ENCODE results near the gene MAEL.

MAEL gene

DNA sequence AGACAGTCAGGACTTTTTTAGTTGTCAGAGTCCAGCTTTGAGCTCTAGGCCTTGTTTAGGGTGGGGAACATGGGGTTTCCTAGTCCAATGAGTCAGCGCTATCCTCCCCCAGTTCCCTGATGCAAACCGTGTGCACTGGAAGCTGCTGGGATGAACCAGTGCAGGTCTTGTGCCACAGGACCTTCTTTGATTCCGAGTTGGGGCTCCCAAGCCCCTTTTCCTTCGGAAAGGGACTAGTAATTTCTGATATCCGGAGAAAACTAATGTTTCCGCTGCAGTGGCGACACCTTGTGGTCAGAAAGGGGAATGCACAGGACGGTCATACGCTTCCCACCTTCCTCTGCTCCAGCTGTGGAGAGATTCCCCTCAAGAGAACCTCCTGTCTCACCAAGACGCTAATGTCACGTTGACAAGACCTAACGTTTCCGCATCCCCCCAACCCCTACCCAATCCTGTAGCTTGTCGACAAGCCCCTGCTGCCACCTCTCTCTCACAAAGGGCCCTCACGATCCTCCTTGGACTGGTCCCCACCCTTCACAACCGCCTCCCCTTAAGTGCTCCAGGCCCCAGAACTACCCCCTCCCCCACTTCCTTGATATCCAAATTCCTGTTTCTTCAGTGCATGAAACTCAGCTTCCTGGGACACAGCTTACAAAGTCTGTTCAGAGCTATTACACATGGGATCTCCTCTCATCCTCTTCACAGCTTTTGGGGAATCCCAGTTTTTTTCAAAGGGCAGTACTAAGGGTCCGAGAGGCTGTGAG, 70.1 kb downstream of the MAEL start:
- Histone ChIP-seq H3K4me3 (ENCODE audit: severe bottlenecking) (no peak overlapping the region), H3K36me3 (ENCODE audit: low read depth) (no peaks in the 10 kb centered on the region), H3K27me3 (ENCODE audit: insufficient read depth, poor library complexity, severe bottlenecking) (no peaks in the 10 kb centered on the region), H3K9me3 (ENCODE audit: severe bottlenecking) (no peaks in the 10 kb centered on the region), H3K27ac (ENCODE audit: poor library complexity, severe bottlenecking) (no peak overlapping the region), H3K4me1 (ENCODE audit: insufficient read depth, poor library complexity, severe bottlenecking) (no peaks in the 10 kb centered on the region)
- DNase-seq (ENCODE audit: low spot score) (no peak), ATAC-seq (ENCODE audit: low read depth) (peak; percentile 43)
- TF ChIP-seq, protein P1, sequence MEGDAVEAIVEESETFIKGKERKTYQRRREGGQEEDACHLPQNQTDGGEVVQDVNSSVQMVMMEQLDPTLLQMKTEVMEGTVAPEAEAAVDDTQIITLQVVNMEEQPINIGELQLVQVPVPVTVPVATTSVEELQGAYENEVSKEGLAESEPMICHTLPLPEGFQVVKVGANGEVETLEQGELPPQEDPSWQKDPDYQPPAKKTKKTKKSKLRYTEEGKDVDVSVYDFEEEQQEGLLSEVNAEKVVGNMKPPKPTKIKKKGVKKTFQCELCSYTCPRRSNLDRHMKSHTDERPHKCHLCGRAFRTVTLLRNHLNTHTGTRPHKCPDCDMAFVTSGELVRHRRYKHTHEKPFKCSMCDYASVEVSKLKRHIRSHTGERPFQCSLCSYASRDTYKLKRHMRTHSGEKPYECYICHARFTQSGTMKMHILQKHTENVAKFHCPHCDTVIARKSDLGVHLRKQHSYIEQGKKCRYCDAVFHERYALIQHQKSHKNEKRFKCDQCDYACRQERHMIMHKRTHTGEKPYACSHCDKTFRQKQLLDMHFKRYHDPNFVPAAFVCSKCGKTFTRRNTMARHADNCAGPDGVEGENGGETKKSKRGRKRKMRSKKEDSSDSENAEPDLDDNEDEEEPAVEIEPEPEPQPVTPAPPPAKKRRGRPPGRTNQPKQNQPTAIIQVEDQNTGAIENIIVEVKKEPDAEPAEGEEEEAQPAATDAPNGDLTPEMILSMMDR (IDR thresholded peaks at IDR 0.05; ENCODE audit: poor library complexity, severe bottlenecking): peak; percentile 91

DNA sequence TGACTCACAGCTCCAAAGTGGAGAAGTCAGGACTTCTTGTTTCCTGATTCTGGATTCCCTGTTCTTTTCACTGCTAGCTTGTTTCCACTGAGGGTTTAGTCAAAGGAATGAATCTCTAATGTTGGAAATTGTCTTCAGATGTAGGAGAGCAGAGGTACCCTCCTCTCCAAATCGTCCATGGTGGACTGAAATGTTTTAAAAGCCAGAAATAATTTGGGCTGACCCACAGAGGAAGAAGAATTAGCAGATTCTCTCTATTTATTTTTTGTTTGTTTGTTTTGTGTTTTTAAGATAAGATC, 70.7 kb downstream of the MAEL start:
- DNase-seq (ENCODE audit: low spot score) (no peak), ATAC-seq (ENCODE audit: low read depth) (no peak)
- Histone ChIP-seq H3K27ac (ENCODE audit: poor library complexity, severe bottlenecking) (no peak overlapping the region), H3K4me3 (ENCODE audit: severe bottlenecking) (no peak overlapping the region), H3K9me3 (ENCODE audit: severe bottlenecking) (no peaks in the 10 kb centered on the region), H3K27me3 (ENCODE audit: insufficient read depth, poor library complexity, severe bottlenecking) (no peaks in the 10 kb centered on the region), H3K36me3 (ENCODE audit: low read depth) (no peaks in the 10 kb centered on the region), H3K4me1 (ENCODE audit: insufficient read depth, poor library complexity, severe bottlenecking) (no peaks in the 10 kb centered on the region)
- TF ChIP-seq, protein P1 (IDR thresholded peaks at IDR 0.05; ENCODE audit: poor library complexity, severe bottlenecking): no peak

DNA sequence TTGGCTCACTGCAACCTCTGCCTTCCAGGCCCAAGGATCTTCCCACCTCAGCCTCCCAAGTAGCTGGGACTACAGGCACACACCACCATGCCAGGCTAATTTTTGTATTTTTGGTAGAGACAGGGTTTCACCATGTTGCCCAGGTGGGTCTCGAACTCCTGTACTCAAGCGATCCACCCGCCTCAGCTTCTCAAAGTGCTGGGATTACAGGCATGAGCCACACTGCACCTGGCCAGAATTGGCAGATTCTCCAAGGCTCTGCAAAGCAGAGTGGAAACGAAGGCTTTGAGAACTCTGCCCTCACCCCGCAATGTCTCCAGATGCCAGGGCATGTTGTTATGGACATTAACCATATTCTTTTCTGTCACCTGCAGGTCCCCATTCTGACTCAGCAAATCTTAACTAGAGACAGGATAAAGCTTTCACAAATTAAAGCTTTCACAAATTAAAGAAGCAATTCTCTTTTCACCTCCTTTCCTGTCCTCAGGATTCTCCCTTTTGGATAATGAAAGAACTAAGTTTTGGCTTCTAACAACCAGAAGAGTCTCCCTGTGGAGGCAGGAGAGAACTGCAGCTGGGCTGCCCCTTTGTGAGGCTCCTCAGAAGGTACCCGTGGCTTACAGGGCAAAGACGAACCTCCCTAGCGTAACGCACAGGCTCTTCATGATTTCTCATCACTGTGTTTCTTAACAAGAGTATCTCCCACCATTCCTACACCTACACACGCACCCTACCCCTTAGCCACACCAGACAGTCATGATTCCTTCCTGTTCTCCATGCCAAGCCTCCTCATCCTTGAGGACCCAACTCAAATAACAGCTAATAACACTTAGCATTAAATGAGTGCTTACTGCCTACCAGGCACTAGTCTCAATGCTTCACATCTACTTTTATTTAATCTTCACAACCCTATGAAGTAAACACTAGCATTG, 71.3 kb downstream of the MAEL start:
- no peaks in the 10 kb centered on the region for H3K27me3 ChIP-seq (ENCODE audit: insufficient read depth, poor library complexity, severe bottlenecking)
- TF ChIP-seq, protein P1 (IDR thresholded peaks at IDR 0.05; ENCODE audit: poor library complexity, severe bottlenecking): no peak

DNA sequence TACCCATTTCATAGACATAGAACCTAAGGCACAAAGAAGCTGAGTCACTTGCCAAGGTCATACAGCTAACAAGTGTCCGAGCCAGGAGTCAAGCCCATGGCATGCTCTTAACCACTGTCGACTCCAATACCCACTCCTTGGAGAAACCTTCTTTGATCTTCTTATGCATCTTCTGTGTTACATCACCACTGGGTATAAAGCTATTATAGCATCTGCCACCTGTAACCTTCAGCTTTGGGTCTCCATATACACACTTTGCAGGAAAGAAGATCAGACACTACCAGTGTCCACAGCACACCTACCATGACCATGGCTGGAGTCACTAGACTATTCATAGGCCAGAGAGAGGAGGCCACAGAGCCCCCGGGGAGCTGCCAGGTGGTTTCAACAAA, 72.0 kb downstream of the MAEL start:
- Histone ChIP-seq H3K4me1 (ENCODE audit: insufficient read depth, poor library complexity, severe bottlenecking) (no peaks in the 10 kb centered on the region), H3K27me3 (ENCODE audit: insufficient read depth, poor library complexity, severe bottlenecking) (no peaks in the 10 kb centered on the region), H3K27ac (ENCODE audit: poor library complexity, severe bottlenecking) (no peak overlapping the region), H3K36me3 (ENCODE audit: low read depth) (no peaks in the 10 kb centered on the region), H3K9me3 (ENCODE audit: severe bottlenecking) (no peaks in the 10 kb centered on the region), H3K4me3 (ENCODE audit: severe bottlenecking) (no peak overlapping the region)
- DNase-seq (ENCODE audit: low spot score) (no peak), ATAC-seq (ENCODE audit: low read depth) (no peak)
- TF ChIP-seq, protein P1 (IDR thresholded peaks at IDR 0.05; ENCODE audit: poor library complexity, severe bottlenecking): no peak

More for the DNA sequence above, 71.3 kb downstream of the MAEL start:
- H3K9me3 ChIP-seq (ENCODE audit: severe bottlenecking): no peaks in the 10 kb centered on the region
- H3K27ac ChIP-seq (ENCODE audit: poor library complexity, severe bottlenecking): no peak overlapping the region
- H3K4me3 ChIP-seq (ENCODE audit: severe bottlenecking): no peak overlapping the region
- H3K4me1 ChIP-seq (ENCODE audit: insufficient read depth, poor library complexity, severe bottlenecking): no peaks in the 10 kb centered on the region
- H3K36me3 ChIP-seq (ENCODE audit: low read depth): no peaks in the 10 kb centered on the region
- DNase-seq (ENCODE audit: low spot score) (no peak), ATAC-seq (ENCODE audit: low read depth) (no peak)

Data from RWPE2 (cell line).